Vagina (tissue), 2 donors: ENCODE results near the gene CSNK2A1. TPM values are rescaled to one million over a fixed set of nuclear protein-coding genes. Genes with fewer than 3 reads are reported as not detected.

Experiments used
- DNase-seq, 2 donors: peaks; one replicate each; pipeline ENCODE4 v3.0.0-alpha.2; 2017; ENCODE audit errors: extremely low spot score in 2 of 2
- H3K27ac ChIP-seq: fragments of 200-600 bp; sonication (generic); one replicate; pipeline ENCODE4 v1.5.1; 2019
- H3K27me3 ChIP-seq: fragments of 200-600 bp; sonication (generic); one replicate; pipeline ENCODE4 v1.5.1; 2019
- H3K36me3 ChIP-seq, 2 donors: fragments of 200-600 bp; sonication (generic); one replicate each; pipeline ENCODE4 v1.5.1; 2017 to 2019
- H3K4me1 ChIP-seq: fragments of 200-600 bp; sonication (generic); one replicate; pipeline ENCODE4 v1.5.1; 2019
- H3K4me3 ChIP-seq, 2 donors: fragments of 200-600 bp; sonication (generic); 1 replicate in 1 of 2; 2 replicates in 1 of 2; pipeline ENCODE4 v1.5.1; 2016 to 2019
- H3K9me3 ChIP-seq: fragments of 200-600 bp; sonication (generic); one replicate; pipeline ENCODE4 v1.5.1; 2019
- POLR2A ChIP-seq, 2 donors: fragments of 450-650 bp; IDR thresholded peaks; one replicate each; pipeline ENCODE4 v1.6.1; 2017; ENCODE audit warnings: antibody characterized with exemption in 2 of 2, mild to moderate bottlenecking in 2 of 2, moderate library complexity in 2 of 2
- POLR2AphosphoS5 ChIP-seq, 2 donors: sonication (generic); formaldehyde crosslinking; IDR thresholded peaks; one replicate each; pipeline ENCODE4 v1.9.0; 2017; ENCODE audit warnings: antibody characterized with exemption in 2 of 2, mild to moderate bottlenecking in 2 of 2, low read depth in 1 of 2; ENCODE audit not compliant: insufficient read depth in 1 of 2
- intact Hi-C: fragments of 100-400 bp; cut with DNase I; formaldehyde crosslinking; loops from one replicate; pipeline ENCODE4 v1.15.1; 2023
- total RNA-seq: library from RNA; depleted of rRNA; stranded (reverse); fragments of >200 nt; gene quantifications from one replicate; pipeline ENCODE4 v1.2.3, GENCODE V29; 2016
- TF ChIP-seq, protein P1 (sequence below), 3 experiments: fragments of 450-650 bp in 2 of 3; fragments of 200-600 bp in 1 of 3; sonication (generic) in 1 of 3; IDR thresholded peaks; one replicate each; pipeline ENCODE4 v1.5.1; 2017 to 2019; ENCODE audit warnings: antibody characterized with exemption in 3 of 3, mild to moderate bottlenecking in 2 of 3, moderate library complexity in 2 of 3

Gene CSNK2A1
- total RNA-seq, 1 donor from 2014 or later = 70.0 TPM

DNA sequence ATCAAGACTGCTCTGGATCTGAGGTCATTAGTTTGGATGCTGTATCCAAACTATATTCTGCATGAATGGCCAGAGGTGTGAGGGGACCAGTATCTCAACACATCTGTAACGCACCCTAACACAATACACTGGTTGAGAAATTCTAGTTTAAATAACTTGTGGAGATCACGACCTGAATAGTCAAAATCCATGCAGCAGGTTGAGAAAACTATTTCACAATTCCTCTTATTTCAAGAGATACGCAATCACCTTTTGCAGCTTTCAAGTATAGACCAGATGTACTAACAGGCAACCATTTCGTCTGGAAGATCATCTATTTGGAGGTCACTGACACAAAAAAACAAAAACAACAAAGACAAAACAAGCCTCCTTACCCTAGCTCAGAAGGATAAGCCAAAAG lies 11.1 kb downstream of the CSNK2A1 start:
- no peaks in the 10 kb centered on the region for H3K9me3 ChIP-seq
- TF ChIP-seq POLR2A (IDR thresholded peaks at IDR 0.05) = no peak
- no peak for TF ChIP-seq POLR2AphosphoS5 (IDR thresholded peaks at IDR 0.05; ENCODE audit: insufficient read depth in 1 of 2, low read depth in 1 of 2)
- H3K36me3 ChIP-seq = peaks cover 0 to 4% of the 10 kb centered on the region in 2 donors
- H3K4me3 ChIP-seq = no peak overlapping the region
- no peak for DNase-seq
- no peak overlapping the region for H3K27ac ChIP-seq
- H3K27me3 ChIP-seq = no peaks in the 10 kb centered on the region
- intact Hi-C loops = no loop called here
- H3K4me1 ChIP-seq = peaks cover 70% of the 10 kb centered on the region

DNA sequence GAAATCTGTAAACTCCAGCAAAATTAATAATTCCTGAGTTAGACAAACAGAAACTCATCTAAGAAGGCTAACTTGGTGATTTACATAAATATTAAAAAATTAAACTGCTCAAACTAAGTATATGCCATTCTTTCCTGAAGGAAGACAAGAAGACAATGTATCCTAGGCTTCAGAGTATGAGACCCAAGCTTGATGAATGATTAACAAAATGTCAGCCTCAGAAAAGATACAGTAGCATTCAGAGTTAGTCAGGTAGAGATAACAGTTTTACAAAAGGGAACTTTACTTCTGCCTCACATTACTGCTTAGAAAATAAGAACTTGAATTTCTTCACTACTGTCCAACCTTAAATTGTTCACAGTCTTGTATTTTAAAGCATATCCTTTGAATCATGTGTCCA lies 12.0 kb downstream of the CSNK2A1 start:
- H3K4me1 ChIP-seq = peaks cover 62% of the 10 kb centered on the region

DNA sequence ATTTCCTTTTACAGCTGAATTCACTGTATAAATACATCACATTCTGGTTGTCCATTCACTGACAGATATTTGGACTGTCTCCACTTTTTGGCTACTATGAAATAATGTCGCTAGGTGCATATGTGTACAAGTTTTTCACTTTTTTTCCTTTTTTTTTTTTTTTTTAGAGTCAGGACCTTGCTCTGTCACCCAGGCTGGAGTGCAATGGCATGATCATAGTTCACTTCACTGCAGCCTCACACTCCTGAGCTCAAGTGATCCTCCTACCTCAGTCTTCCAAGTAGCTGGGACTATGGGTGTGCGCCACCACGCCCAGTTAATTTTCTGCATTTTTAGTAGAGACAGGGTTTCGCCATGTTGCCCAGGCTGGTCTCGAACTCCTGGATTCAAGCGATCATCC lies 13.3 kb downstream of the CSNK2A1 start:
- intact Hi-C loops = no loop called here
- H3K4me1 ChIP-seq = peaks cover 49% of the 10 kb centered on the region
- no peak for TF ChIP-seq POLR2AphosphoS5 (IDR thresholded peaks at IDR 0.05; ENCODE audit: insufficient read depth in 1 of 2, low read depth in 1 of 2)
- TF ChIP-seq POLR2A (IDR thresholded peaks at IDR 0.05) = no peak
- TF ChIP-seq, protein P1, sequence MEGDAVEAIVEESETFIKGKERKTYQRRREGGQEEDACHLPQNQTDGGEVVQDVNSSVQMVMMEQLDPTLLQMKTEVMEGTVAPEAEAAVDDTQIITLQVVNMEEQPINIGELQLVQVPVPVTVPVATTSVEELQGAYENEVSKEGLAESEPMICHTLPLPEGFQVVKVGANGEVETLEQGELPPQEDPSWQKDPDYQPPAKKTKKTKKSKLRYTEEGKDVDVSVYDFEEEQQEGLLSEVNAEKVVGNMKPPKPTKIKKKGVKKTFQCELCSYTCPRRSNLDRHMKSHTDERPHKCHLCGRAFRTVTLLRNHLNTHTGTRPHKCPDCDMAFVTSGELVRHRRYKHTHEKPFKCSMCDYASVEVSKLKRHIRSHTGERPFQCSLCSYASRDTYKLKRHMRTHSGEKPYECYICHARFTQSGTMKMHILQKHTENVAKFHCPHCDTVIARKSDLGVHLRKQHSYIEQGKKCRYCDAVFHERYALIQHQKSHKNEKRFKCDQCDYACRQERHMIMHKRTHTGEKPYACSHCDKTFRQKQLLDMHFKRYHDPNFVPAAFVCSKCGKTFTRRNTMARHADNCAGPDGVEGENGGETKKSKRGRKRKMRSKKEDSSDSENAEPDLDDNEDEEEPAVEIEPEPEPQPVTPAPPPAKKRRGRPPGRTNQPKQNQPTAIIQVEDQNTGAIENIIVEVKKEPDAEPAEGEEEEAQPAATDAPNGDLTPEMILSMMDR (IDR thresholded peaks at IDR 0.05) = no peak

More for the DNA sequence above, 12.0 kb downstream of the CSNK2A1 start:
- no peak for DNase-seq
- TF ChIP-seq POLR2A (IDR thresholded peaks at IDR 0.05) = no peak
- no peak for TF ChIP-seq POLR2AphosphoS5 (IDR thresholded peaks at IDR 0.05; ENCODE audit: insufficient read depth in 1 of 2, low read depth in 1 of 2)
- TF ChIP-seq, protein P1 (IDR thresholded peaks at IDR 0.05) = no peak
- Histone ChIP-seq H3K27ac (no peak overlapping the region), H3K9me3 (no peaks in the 10 kb centered on the region), H3K36me3 (peaks cover 0 to 12% of the 10 kb centered on the region in 2 donors), H3K4me3 (no peak overlapping the region), H3K27me3 (no peaks in the 10 kb centered on the region)
- intact Hi-C loops = no loop called here

DNA sequence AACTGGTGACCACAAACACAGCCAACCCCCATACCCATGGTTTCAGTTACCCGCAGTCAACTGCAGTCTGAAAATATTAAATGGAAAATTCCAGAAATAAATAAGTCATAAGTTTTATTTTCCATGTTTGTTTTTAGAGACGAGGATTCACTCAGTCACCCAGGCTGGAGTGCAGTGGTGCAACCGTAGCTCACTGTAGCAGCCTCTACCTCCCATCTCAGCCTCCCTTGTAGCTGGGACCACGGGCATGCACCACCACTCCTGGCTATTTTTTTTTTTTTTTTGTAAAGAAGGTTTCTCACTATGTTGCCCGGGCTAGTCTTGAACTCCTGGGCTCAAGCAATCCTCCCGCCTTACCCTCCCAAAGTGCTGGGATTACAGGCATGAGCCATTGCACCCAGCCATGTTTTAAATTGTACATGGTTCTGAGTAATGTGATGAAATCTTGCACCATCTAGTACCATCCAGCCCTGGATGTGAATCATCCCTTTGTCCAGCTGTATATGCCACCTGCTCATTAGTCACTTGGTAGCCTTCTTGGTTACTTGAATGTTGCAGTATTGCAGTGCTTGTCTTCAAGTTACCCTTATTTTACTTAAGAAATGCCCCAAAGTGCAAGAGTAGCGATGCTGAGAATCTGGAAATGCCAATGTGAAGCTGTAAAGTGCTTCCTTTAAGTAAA lies 14.5 kb downstream of the CSNK2A1 start:
- Histone ChIP-seq H3K4me1 (peaks cover 40% of the 10 kb centered on the region), H3K9me3 (no peaks in the 10 kb centered on the region), H3K27ac (no peak overlapping the region), H3K36me3 (peaks cover 0 to 18% of the 10 kb centered on the region in 2 donors), H3K4me3 (no peak overlapping the region), H3K27me3 (no peaks in the 10 kb centered on the region)
- TF ChIP-seq POLR2A (IDR thresholded peaks at IDR 0.05) (no peak), POLR2AphosphoS5 (IDR thresholded peaks at IDR 0.05; ENCODE audit: insufficient read depth in 1 of 2, low read depth in 1 of 2) (peak in 1 of 2 donors; percentile 71)
- TF ChIP-seq, protein P1 (IDR thresholded peaks at IDR 0.05) = no peak
- no peak for DNase-seq
- intact Hi-C loops = no loop called here

More for the DNA sequence above, 13.3 kb downstream of the CSNK2A1 start:
- Histone ChIP-seq H3K36me3 (peaks cover 0 to 18% of the 10 kb centered on the region in 2 donors), H3K27me3 (no peaks in the 10 kb centered on the region), H3K27ac (no peak overlapping the region), H3K4me3 (no peak overlapping the region), H3K9me3 (no peaks in the 10 kb centered on the region)
- no peak for DNase-seq

DNA sequence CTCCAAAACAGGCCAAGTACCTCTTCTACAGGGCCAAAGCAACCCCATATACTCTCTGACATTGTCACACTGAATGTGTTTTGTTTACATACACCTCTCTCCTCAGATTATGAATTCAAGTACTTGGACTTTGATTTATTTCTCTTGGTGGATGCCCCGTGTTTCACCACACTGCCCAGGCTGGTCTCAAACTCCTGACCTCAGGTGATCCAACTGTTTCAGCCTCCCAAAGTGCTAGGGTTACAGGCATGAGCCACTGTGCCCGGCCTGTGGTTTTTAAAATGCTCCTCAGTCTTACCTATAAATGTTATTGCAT lies 16.1 kb downstream of the CSNK2A1 start:
- H3K4me1 ChIP-seq = peaks cover 37% of the 10 kb centered on the region
- intact Hi-C loops = no loop called here
- H3K36me3 ChIP-seq = peaks cover 0 to 18% of the 10 kb centered on the region in 2 donors
- no peak for DNase-seq
- H3K27me3 ChIP-seq = no peaks in the 10 kb centered on the region
- no peak overlapping the region for H3K4me3 ChIP-seq
- H3K9me3 ChIP-seq = no peaks in the 10 kb centered on the region
- H3K27ac ChIP-seq = no peak overlapping the region
- TF ChIP-seq, protein P1 (IDR thresholded peaks at IDR 0.05) = no peak
- no peak for TF ChIP-seq POLR2AphosphoS5 (IDR thresholded peaks at IDR 0.05; ENCODE audit: insufficient read depth in 1 of 2, low read depth in 1 of 2)
- TF ChIP-seq POLR2A (IDR thresholded peaks at IDR 0.05) = no peak
